Thyroid gland (tissue), 4 donors: ENCODE measurements around the gene NOP14.

Experiments used
- CTCF ChIP-seq, 6 experiments: fragments of 200-600 bp in 3 of 6; fragments of 450-650 bp in 3 of 6; sonication (generic) in 3 of 6; IDR thresholded peaks; one replicate each; pipeline ENCODE4 v1.5.1; 2016 to 2019; ENCODE audit warnings: antibody characterized with exemption in 6 of 6, mild to moderate bottlenecking in 2 of 6, inconsistent platforms in 1 of 6, moderate library complexity in 1 of 6
- POLR2A ChIP-seq, 2 donors: fragments of 450-650 bp; IDR thresholded peaks; one replicate each; pipeline ENCODE4 v1.6.1; 2017; ENCODE audit warnings: antibody characterized with exemption in 2 of 2, mild to moderate bottlenecking in 2 of 2, moderate library complexity in 1 of 2

DNA sequence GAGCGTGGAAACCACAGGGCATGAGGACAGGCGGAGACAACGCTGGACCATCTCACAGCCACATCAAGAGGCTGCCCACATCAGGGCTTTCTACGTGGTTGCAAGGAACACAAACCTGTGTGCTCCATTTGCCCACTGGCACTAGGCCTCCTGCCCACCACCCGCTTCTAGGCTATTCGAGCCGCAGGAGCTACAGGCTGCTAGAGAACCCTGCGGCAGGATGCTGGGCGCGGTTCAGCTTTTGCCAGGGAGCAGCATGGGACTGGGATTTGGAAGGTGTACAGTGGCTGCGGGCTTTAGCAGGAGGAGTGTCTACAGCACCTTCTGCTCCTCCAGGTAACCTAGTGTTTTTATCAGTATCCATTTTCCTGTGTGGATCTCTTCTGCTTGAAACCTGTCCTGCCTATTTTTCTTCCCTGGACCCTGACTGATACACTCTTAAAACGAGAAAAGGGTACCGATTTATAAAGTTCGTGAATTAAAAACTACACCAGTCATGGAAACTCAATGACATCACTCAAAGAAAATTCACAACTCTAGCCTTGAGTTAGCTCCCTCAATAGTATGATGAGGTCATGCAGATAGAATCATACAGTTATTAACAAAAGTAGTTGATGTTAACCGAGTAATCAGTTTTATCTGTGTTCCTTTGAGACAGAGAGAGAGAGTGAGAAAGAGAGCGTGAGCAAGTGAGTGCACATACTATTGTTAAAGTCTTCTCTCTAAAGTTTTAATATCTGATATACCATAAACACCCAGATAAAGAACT is 12.8 kb downstream of the NOP14 start:
- TF ChIP-seq CTCF (IDR thresholded peaks at IDR 0.05) = no peak
- TF ChIP-seq POLR2A (IDR thresholded peaks at IDR 0.05) = no peak
